ENCODE measurements around the gene MRI1. TPM values are rescaled to one million over a fixed set of nuclear protein-coding genes. Genes with fewer than 3 reads are reported as not detected.

MRI1 gene
- total RNA-seq (2021) = 27.9 to 29.9 TPM (median 28.1 TPM) in 3 replicates
- percentile 62 among the genes with signal in this experiment for Bru-seq, nascent RNA
- long read RNA-seq, experiment 1, transcript MRI1-201 (6 exons, 1,735 nt) = major isoform, 8 of 18 reads
- long read RNA-seq, experiment 1, partial matches to known transcripts = 2 of 18 reads
- long read RNA-seq, experiment 1, other reads (novel, unspliced or antisense) = 8 of 18 reads
- long read RNA-seq, experiment 2, partial matches to known transcripts = 0 of 19 reads
- long read RNA-seq, experiment 2, other reads (novel, unspliced or antisense) = 18 of 19 reads
- long read RNA-seq, experiment 3 = 0 reads

DNA sequence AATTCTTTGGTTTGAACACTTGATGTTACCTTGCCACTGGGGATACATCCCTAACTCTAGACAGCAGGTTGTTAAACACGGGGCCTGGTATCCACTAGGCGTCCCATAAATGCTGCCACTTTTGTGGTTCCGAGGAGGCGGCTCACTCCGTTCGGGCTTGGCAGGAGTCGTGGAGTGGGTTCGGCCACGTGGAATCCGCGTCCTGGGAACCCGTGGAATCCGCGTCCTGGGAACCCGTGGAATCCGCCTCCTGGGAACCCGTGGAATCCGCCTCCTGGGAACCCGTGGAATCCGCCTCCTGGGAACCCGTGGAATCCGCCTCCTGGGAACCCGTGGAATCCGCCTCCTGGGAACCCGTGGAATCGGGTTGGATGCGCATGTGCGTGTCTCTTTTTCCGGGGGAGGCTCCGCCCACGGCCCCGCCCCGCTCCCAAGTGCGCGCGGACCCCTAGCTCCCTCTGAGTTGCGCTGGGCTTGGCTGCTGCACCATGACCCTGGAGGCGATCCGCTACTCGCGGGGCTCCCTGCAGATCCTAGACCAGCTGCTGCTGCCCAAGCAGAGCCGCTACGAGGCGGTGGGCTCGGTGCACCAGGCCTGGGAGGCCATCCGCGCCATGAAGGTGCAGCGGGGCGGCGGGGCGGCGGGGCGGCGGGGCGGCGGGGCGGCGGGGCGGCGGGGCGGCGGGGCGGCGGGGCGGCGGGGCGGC is at the start of gene MRI1:
Gene MRI1, plus strand, starts transcription at position 422 of the 707 bp plus-strand sequence. Its CDS starts 67 bp downstream, at position 489.
- TF ChIP-seq ETV6 (CRISPR knock-in tag; IDR thresholded peaks at IDR 0.05) = no peak
- no peak for TF ChIP-seq SMAD3 (CRISPR knock-in tag; IDR thresholded peaks at IDR 0.05; ENCODE audit: borderline replicate concordance)
- TF ChIP-seq, protein P1, sequence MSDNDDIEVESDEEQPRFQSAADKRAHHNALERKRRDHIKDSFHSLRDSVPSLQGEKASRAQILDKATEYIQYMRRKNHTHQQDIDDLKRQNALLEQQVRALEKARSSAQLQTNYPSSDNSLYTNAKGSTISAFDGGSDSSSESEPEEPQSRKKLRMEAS (CRISPR knock-in tag; IDR thresholded peaks at IDR 0.05) = 0 out of 2 replicates have a peak, but pooled peaks have one; percentile 19
- Mint-ChIP-seq H3K4me3 (peak within 1 kb of the TSS; percentile 77), H3K27me3 (ENCODE audit: low read depth) (peaks cover 4% of the 10 kb centered on the region; the same call in 1 of the 2 replicates), H3K36me3 (peaks cover 16% of the 10 kb centered on the region), H3K9me3 (no peaks in the 10 kb centered on the region), H3K27ac (peak within 1 kb of the TSS; percentile 17; the same call in 1 of the 2 replicates), H3K4me1 (peaks cover 7% of the 10 kb centered on the region)
- ATAC-seq = peak; percentile 68
- DNase-seq (ENCODE audit: low spot score) = peak; percentile 62
- POLR2A ChIA-PET = interaction anchor here (0.7 to 2.1 kb wide), 2 partner anchors 10 to 17 kb away, joined by 3 to 6 read pairs; partner anchors contain the start of gene C19orf53
- CTCF ChIA-PET = interaction anchor here (0.8 to 2.1 kb wide), 8 partner anchors 11 to 284 kb away, joined by 3 to 8 read pairs (median 4); partner anchors contain the start of gene C19orf53

DNA sequence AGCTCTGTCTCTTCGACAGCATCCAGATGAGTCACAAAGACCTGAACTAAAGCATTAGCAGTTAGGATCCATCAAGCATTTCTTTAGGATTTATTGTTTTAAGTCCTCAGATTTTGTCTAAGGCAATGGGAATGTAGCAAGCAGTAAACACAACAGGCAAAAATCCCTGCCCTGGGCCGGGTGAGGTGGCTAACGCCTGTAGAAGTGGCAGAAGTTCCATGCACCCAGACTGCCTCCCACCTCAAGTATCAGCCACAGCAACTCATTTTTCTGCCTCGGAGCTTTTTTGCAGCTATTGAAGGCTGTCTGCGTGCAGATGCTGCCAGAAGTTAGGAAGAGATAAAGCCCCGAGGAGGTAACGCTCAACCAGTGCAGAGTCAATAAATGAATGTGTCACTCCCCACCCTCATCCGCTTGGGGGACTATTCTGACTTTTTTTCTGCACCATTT is 47.1 kb upstream of the MRI1 start:
- CTCF ChIA-PET = interaction anchor here (1.7 kb wide), 1 partner anchor 9 kb away, joined by 4 read pairs; no protein-coding TSS in a partner anchor

DNA sequence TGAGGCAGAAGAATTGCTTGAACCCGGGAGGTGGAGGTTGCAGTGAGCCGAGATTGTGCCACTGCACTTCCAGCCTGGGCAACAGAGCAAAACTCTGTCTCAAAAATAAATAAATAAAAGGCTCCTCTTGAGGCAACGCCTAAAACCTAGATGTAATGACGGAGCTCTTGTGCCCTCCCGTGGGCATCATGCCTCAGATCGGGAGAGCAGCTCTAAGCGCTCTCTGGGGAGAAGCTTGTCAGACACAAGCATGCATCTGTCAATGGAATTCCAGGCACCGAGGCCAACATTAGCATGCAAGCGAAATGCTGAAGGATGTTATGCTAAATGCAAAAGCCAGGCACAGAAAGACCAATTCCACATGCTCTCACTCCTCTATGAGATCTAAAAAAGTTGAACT is 45.6 kb upstream of the MRI1 start:
- ATAC-seq (peak; percentile 55), DNase-seq (ENCODE audit: low spot score) (peak; percentile 36)
- no peak overlapping the region for H3K27ac Mint-ChIP-seq
- no peak overlapping the region for H3K4me3 Mint-ChIP-seq
- ChIA-PET CTCF (interaction anchor here (0.6 to 4.7 kb wide), 13 partner anchors 13 to 143 kb away, joined by 3 to 69 read pairs (median 5); no protein-coding TSS in a partner anchor), POLR2A (no interaction called here)
- no peaks in the 10 kb centered on the region for H3K4me1 Mint-ChIP-seq
- H3K27me3 Mint-ChIP-seq (ENCODE audit: low read depth) = peaks cover 4% of the 10 kb centered on the region; the same call in 1 of the 2 replicates
- peaks cover 3% of the 10 kb centered on the region for H3K36me3 Mint-ChIP-seq
- H3K9me3 Mint-ChIP-seq = peaks cover 17% of the 10 kb centered on the region
- TF ChIP-seq, protein P2, sequence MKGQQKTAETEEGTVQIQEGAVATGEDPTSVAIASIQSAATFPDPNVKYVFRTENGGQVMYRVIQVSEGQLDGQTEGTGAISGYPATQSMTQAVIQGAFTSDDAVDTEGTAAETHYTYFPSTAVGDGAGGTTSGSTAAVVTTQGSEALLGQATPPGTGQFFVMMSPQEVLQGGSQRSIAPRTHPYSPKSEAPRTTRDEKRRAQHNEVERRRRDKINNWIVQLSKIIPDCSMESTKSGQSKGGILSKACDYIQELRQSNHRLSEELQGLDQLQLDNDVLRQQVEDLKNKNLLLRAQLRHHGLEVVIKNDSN (CRISPR knock-in tag; IDR thresholded peaks at IDR 0.05) = no peak
- TF ChIP-seq ETV6 (CRISPR knock-in tag; IDR thresholded peaks at IDR 0.05) = no peak
- no peak for TF ChIP-seq MXD4 (CRISPR knock-in tag; IDR thresholded peaks at IDR 0.05; ENCODE audit: borderline replicate concordance)
- TF ChIP-seq GABPB1 (CRISPR knock-in tag; IDR thresholded peaks at IDR 0.05) = no peak
- TF ChIP-seq, protein P3, sequence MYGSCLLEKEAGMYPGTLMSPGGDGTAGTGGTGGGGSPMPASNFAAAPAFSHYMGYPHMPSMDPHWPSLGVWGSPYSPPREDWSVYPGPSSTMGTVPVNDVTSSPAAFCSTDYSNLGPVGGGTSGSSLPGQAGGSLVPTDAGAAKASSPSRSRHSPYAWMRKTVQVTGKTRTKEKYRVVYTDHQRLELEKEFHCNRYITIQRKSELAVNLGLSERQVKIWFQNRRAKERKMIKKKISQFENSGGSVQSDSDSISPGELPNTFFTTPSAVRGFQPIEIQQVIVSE (CRISPR knock-in tag; IDR thresholded peaks at IDR 0.05; ENCODE audit: borderline replicate concordance) = no peak
- TF ChIP-seq ZNF121 (CRISPR knock-in tag; IDR thresholded peaks at IDR 0.05) = no peak
- TF ChIP-seq, protein P4, sequence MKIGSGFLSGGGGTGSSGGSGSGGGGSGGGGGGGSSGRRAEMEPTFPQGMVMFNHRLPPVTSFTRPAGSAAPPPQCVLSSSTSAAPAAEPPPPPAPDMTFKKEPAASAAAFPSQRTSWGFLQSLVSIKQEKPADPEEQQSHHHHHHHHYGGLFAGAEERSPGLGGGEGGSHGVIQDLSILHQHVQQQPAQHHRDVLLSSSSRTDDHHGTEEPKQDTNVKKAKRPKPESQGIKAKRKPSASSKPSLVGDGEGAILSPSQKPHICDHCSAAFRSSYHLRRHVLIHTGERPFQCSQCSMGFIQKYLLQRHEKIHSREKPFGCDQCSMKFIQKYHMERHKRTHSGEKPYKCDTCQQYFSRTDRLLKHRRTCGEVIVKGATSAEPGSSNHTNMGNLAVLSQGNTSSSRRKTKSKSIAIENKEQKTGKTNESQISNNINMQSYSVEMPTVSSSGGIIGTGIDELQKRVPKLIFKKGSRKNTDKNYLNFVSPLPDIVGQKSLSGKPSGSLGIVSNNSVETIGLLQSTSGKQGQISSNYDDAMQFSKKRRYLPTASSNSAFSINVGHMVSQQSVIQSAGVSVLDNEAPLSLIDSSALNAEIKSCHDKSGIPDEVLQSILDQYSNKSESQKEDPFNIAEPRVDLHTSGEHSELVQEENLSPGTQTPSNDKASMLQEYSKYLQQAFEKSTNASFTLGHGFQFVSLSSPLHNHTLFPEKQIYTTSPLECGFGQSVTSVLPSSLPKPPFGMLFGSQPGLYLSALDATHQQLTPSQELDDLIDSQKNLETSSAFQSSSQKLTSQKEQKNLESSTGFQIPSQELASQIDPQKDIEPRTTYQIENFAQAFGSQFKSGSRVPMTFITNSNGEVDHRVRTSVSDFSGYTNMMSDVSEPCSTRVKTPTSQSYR (CRISPR knock-in tag; IDR thresholded peaks at IDR 0.05) = no peak
- TF ChIP-seq TCF7 (CRISPR knock-in tag; IDR thresholded peaks at IDR 0.05; ENCODE audit: low read depth) = no peak
- TF ChIP-seq ZNF138 (CRISPR knock-in tag; conservative IDR thresholded peaks at IDR 0.05) = no peak
- no peak for TF ChIP-seq NR1H2 (CRISPR knock-in tag; IDR thresholded peaks at IDR 0.05)
- TF ChIP-seq, protein P5, sequence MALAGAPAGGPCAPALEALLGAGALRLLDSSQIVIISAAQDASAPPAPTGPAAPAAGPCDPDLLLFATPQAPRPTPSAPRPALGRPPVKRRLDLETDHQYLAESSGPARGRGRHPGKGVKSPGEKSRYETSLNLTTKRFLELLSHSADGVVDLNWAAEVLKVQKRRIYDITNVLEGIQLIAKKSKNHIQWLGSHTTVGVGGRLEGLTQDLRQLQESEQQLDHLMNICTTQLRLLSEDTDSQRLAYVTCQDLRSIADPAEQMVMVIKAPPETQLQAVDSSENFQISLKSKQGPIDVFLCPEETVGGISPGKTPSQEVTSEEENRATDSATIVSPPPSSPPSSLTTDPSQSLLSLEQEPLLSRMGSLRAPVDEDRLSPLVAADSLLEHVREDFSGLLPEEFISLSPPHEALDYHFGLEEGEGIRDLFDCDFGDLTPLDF (CRISPR knock-in tag; IDR thresholded peaks at IDR 0.05) = no peak
- no peak for TF ChIP-seq KAT7 (CRISPR knock-in tag; IDR thresholded peaks at IDR 0.05; ENCODE audit: borderline replicate concordance)
- TF ChIP-seq SMAD3 (CRISPR knock-in tag; IDR thresholded peaks at IDR 0.05; ENCODE audit: borderline replicate concordance) = no peak
- no peak for TF ChIP-seq ESRRA (CRISPR knock-in tag; IDR thresholded peaks at IDR 0.05; ENCODE audit: borderline replicate concordance)
- TF ChIP-seq HMGA2 (CRISPR knock-in tag; IDR thresholded peaks at IDR 0.05) = no peak
- TF ChIP-seq, protein P6, sequence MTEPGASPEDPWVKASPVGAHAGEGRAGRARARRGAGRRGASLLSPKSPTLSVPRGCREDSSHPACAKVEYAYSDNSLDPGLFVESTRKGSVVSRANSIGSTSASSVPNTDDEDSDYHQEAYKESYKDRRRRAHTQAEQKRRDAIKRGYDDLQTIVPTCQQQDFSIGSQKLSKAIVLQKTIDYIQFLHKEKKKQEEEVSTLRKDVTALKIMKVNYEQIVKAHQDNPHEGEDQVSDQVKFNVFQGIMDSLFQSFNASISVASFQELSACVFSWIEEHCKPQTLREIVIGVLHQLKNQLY (CRISPR knock-in tag; IDR thresholded peaks at IDR 0.05) = no peak
- TF ChIP-seq ZNF263 (CRISPR knock-in tag; IDR thresholded peaks at IDR 0.05; ENCODE audit: low read depth) = no peak
- no peak for TF ChIP-seq IRF2 (CRISPR knock-in tag; IDR thresholded peaks at IDR 0.05; ENCODE audit: borderline replicate concordance, low read depth)

More for the DNA sequence above, 47.1 kb upstream of the MRI1 start:
- Mint-ChIP-seq H3K9me3 (peaks cover 17% of the 10 kb centered on the region), H3K27ac (no peak overlapping the region), H3K4me3 (no peak overlapping the region), H3K36me3 (peaks cover 3% of the 10 kb centered on the region), H3K4me1 (no peaks in the 10 kb centered on the region), H3K27me3 (ENCODE audit: low read depth) (peaks cover 13% of the 10 kb centered on the region)
- DNase-seq (ENCODE audit: low spot score) (no peak), ATAC-seq (no peak)
- POLR2A ChIA-PET = no interaction called here
- TF ChIP-seq CBFB (CRISPR knock-in tag; IDR thresholded peaks at IDR 0.05; ENCODE audit: low read depth) = no peak
- no peak for TF ChIP-seq ZNF671 (CRISPR knock-in tag; IDR thresholded peaks at IDR 0.05)
- TF ChIP-seq, protein P7, sequence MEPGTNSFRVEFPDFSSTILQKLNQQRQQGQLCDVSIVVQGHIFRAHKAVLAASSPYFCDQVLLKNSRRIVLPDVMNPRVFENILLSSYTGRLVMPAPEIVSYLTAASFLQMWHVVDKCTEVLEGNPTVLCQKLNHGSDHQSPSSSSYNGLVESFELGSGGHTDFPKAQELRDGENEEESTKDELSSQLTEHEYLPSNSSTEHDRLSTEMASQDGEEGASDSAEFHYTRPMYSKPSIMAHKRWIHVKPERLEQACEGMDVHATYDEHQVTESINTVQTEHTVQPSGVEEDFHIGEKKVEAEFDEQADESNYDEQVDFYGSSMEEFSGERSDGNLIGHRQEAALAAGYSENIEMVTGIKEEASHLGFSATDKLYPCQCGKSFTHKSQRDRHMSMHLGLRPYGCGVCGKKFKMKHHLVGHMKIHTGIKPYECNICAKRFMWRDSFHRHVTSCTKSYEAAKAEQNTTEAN (CRISPR knock-in tag; IDR thresholded peaks at IDR 0.05) = no peak
- TF ChIP-seq FOXK1 (CRISPR knock-in tag; IDR thresholded peaks at IDR 0.05) = no peak
